HG02610 (cell line): ENCODE measurements around the gene EIF2B2.

Experiments
- ATAC-seq: cut with Tn5 transposase; IDR thresholded peaks from one replicate; pipeline ENCODE4 v1.9.1; 2021; ENCODE audit warnings: mild to moderate bottlenecking, moderate library complexity; ENCODE audit not compliant: unreplicated experiment

The EIF2B2 gene

DNA sequence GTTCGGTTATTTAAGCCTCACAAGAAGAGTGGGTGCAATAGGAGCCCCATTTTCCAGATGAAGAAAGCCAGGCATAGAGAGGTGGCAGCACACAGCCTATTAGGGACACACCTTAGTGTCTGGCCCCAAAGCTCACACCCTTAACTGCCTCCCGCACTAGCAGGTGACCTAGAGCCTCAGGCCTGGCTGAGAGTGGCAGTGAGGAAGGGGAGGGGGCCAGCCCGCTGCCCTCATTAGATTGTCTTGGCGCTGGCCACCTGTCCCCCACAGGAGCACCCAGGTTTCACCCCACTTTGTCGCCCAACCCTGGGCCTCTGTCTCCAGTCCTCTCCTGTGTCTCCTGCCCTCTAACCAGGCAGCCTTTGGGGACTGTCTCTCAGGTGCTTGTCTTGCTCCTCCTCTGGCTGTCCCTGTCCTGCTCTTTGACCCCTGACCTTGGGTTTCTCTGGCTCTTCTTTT is 28.8 kb upstream of the EIF2B2 start:
- ATAC-seq: no peak

DNA sequence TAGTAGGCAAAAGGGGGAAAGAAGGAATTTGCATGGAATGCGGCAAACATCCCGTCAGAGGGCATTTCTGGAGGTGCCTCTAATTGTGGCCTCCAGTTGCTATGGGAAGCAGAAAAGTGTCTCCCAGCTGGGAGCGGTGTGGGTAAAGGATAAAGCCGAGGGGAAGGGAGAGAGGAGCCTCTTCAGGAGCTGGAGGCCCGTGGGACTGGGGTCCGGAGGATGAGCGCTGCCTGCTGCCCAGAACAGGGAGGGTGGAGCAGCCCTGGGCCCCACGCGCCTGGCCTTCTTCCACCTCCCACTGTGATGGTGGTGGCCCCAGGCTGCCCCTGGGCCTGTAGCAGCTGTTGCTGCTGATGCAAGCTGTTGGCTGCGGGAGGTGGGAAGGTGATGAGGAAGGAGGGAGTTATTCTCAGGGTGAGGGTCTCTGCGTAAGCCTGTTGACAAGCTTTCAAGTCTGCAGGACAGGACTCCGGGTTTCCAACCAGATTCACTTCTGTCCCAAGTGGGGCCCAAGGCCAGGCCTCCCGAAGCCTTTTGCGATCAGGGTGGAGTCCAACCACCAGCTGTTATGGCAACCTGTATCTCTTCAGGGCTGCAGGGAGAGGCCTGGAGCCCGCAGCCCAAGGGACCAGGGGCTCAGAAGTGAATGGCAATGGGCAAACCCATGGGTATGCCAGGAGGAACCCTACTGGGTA is 28.2 kb upstream of the EIF2B2 start:
- ATAC-seq: no peak

DNA sequence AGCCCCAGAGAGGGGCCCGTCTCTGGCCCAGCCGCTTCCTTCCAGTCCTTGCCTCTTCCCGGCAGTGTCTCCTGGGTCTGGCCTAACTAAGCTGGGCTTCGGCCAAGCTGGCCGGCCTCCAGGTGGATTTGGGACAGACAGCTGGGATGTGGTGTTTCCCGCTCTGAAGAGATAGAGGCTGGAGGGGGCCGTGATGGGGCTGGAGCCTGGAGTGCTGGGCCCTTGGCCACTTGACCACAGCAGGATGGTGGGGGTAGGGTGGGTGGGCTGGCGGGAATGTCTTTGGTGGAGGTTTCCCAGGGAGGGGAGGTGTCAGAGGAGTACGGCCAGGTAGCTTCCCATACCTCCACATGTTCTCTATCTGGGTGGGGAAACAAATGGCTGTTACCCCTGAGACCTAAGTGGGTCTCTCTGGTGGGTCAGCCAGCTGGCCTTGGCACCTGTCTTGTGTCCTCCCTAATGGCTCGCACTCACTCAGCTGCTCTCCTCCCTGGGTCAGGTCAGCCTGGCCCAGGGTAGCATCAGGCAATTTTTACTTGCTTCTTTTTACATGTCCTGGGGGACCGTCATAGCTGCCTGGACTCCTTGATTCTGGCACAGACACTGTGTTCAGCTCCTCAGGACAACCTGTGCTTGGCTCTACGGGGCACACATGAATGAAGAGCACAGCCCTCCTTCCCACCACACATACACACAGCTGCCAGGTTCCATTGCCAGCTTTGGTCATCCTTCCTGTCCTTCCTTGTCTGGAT is 27.5 kb upstream of the EIF2B2 start:
- ATAC-seq: no peak

DNA sequence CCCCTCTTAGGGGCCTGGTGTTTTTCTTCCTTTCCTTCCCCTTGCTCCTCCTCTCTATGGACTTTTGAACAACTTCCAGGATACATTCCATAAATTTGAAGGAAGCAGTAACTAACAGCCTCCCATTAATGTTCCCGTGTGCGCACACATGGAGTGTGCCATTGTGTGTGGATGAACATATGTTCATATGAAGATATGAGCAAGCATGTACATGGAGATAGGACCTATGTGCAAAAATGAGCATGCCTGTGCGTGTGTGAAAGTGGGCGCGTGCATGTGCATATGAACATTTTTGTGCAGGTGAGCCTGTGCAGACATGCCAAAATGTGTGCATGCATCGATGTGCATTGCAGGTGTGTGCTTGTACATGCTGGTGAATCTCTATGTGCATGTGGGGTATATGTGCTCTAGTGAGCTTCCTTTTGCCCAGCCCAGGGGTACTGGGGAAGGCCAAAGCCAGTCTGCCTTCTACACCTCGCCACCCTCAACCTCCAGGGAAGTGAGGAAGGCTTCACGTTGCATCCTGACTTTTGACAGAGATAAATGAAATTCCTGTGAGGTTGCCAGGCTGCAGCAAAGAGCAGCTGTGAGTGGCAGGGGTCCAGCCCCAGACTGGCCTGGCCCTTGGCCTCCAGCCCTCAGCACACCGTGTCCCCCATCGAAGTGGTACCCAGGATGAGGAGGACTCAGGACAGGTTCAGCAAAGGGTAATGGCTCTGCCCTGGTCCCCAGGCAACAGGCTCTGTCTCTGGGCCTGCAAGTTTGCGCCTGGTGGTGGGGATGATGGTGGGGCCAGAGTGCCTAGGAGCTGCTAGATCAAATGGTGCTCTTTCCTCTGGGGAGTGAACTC is 26.2 kb upstream of the EIF2B2 start:
- no peak for ATAC-seq

DNA sequence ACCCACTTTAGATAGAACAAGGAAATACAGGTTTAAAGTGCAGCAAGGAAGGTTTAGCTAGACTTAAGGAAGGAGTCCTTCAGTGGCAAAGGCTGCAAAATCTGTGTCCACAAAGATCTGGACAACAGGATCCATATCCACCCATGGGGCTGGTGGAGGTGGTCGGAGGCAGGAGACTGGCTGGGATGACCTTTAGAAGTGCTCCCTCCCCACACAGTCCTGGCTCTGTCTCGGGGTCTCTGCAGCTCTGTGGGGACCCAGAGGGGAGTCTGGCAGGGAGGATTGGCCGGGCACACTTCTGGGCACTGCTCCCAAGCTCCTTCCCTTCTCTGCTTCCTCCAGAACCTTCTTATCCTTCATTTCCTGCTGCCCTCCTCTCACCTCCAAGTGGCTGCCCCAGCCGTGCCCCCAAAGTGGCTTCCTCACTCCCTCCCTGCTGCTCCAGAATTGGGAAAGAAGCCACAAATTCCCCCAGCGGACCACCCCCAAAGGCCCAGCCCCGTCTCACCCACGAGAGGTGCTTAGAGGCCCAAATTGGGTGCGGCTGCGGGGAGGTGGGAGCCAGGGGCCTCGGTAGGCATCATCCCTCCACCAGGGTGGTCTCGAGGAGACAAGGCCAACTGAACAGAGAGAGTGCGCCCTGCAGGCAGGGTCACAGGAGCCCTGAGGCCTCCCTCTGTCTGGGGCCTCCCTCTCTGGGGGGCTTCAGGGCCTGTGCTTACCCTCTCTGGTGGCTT is 25.4 kb upstream of the EIF2B2 start:
- no peak for ATAC-seq

DNA sequence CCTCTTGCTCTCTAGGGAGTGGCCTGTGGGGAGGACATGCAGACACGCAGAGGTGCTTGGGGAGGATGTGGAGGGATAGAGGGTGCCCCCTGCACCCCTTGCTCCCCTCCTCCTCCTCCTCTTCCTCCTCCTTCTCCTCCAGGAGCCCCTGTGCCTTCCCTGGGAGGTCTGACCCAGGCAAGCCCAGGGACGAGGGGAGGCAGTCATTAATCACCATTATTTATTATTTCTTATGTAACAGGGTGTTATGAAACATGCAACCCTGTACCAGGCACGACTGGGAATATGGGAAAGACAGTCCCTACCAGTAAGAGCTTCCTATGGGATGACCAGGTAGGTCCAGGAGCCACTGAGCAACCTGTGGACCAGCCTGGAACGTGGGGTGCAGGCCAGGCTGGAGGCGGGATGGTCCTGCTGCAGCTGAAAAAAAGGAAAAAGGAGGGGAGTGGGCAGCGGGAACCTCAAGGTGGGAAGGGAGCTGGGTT is 24.8 kb upstream of the EIF2B2 start:
- no peak for ATAC-seq

DNA sequence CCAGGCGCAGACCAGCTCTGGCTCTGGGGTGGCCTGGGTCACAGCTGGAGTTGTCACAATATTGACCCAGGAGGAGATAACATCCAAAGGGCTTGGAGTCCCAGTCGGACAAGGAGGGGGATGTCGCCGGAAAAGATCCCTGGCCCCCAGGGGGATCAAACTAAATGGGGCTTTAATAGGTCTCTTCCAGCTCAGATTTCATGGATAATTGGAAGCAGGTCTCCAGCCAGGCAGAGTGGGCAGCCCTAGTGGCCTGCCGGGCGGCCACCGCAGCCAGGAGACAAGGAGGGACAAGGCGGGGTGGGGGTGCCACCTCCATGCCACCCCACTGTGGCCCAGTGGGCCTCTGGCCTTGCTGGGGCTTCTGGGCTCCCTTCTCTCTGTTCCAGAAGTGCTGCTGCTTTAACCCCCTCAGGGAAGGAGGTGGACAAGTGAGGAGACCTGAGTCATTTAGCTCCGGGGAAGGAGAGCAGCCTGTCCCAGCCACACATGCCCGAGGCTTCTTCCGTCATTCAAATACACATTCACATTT is 24.2 kb upstream of the EIF2B2 start:
- ATAC-seq: no peak

DNA sequence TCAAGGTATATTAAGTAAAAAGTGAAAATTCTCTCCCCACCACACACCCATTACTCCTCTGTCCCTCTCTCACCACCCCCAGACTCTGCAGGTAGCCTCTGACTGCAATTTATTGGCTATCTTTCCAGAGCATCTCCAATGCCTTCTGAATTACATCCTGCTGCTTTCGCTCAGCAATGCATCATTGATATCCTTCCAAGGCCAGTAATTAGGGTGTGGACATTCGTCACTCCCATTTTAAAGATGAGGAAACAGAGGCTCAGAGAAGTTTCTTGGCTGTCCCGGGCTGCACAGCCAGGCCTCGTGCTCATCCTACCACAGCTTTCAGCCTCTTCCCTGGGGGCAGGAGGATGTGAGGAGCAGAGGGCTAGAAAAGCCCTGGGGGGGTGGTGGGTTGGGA is 23.7 kb upstream of the EIF2B2 start:
- no peak for ATAC-seq

DNA sequence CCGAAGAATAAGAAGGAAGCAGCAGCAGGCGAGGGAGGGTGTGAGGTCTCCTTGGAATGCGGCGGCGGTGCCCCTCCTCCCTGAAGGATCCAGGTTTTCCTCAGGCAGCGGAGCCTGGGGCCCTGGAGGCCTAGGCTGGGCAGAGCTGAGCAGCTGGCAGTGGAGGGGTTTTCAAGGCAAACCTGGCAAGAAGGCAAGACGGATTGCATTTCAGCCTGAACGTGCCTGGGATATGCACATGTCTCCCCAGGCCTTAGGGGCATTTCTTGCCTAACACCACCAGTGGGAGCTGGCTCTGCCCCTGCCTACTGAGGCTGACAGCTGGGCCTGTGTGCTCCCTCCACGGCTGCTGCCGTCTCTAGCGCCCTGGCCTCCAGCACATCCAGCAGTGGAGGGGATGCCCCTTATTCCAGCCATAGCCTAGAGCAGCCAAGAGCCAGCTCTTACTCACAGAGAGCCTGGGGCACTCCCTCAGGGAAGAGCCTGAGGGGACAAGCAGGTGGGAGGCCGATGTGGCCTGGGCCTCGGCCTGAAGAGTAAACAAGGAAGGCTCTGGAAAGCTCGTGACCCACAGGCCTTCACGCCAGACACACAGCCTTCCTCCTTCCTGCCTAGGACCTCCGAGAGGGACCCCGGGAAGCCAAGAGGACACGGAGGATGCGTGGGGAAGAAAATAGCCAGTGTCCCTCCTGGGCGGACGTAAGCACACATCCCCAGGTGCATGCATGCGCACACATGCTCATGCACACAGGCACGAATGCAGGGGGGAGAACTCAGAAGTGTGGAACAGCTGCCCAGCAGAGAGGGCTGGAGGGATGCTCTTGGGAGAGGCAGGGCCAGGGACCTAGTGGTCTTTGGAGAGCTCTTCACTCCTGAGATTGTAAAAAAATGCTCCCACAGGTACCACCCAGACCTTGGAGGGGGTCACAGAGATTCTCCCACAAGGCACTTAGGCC is 23.0 kb upstream of the EIF2B2 start:
- ATAC-seq: no peak

DNA sequence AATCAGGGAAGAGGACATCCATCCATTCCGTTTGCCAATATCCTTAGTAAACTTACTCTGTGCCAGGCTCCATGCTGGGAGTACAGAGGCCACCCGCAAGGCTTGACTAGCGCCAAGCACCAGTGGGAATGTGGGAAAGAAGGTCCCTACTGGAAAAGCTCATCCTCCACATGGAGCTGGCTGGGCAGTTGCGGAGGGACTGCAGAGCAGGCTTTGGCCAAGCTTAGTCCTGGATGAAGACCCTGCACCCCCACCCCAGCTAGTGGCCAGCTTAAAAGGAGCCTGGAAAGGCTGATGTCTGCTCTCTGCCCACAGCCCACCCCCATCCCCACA is 22.4 kb upstream of the EIF2B2 start:
- no peak for ATAC-seq

DNA sequence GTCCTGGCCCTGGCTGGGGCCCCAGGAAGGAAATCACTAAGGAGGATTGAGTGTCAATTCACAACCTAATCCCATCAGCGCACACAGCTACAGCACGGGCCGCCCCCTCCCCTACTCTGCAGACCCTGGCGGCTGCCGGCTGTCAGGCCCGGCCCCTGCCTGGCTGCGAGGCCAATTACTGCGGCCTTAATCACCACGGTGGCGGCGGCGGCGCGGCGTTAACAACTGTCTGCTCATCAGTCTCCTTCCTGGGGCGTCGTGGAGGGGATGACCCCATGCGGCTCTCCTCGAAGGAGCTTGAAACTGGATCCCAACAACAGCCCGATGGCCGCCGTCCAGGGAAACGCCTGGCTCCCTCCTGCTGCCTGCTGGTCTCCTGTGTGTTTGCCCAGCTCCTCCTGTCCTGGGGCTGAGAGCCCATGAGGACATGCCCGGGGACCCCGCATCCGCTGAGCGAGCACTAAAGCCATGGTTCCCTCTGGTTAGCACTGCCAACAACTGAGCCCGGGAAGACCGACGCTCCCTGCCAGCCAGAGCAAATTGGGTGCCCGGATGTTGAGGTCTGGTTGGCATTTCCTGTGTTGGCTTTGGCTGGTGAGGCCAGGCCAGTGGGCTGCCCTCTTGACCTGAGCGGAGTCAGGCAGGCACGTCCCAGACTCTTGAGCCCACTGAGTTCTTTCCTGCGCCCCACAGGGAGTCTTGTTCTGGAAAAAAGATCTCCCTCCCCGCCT is 21.8 kb upstream of the EIF2B2 start:
- ATAC-seq: no peak

DNA sequence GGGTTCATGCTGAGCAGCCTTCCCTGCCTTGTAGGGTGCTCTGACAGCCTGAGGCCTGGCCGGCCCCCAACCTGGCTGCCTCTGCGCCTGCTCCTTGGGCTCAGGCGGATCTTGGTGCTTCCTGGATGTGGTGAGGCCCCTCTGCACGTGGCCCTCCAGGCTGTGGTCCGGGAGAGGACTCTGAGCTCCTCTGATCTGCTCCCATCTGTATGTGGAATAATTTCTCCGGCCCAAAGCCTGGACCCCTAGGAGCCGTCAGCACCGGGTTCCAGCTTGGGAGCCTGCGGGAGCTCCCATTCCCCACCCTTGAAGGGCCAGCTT is 21.3 kb upstream of the EIF2B2 start:
- ATAC-seq: no peak

DNA sequence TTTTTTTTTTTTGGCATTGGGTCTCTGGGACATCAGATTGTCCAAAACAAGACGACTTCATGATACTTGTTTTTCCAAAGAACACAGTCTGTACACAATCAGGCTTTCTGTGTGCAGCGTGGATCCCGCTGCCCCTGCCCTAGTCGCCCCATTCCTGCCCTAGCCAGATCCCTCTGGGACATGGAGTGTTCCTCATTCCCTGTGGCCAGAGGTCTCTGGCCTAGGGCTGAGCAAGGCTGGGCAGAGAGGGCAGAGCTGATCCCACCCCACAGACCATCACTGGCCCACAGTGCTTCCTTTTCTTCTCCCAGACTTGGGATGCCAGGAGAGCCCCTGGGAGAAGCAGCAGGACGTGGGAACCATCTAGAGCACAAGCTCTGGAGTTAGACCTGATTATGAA is 20.9 kb upstream of the EIF2B2 start:
- no peak for ATAC-seq

DNA sequence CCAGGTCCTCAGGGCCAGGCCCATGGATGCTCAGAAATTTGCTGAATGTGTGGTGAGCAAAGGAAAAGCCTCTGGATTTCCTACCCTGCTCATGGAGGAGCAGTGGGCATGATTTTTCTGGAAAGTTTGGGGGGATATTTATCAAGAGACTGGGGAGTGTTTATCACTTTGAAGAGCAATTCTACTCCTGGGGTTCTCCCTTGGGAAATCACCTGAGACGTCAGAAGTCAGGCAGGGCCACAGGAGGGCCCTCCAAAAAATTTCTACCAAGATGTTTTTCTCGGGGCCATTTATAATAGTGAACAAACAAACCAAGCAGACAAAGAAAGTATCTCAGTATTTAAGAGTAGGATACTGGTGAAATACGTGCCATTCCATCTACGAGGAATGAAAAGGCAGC is 20.1 kb upstream of the EIF2B2 start:
- ATAC-seq: no peak

DNA sequence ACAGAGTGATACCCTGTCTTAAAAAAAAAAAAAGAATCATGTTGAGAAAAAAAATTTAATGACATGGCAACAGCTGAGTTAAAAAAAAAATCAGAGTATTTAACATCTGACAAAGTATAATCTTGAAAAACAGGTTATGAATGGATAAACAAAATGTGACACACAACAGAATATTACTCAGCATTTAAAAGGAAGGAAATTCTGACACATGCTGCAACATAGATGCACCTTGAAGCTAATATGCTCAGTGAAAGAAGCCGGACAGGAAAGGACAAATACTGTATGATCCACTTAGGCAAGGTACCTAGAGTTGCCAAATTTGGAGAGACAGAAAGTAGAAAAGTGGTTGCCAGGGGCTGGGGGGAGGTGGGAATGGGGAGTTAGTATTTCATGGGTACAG is 19.4 kb upstream of the EIF2B2 start:
- ATAC-seq: no peak

DNA sequence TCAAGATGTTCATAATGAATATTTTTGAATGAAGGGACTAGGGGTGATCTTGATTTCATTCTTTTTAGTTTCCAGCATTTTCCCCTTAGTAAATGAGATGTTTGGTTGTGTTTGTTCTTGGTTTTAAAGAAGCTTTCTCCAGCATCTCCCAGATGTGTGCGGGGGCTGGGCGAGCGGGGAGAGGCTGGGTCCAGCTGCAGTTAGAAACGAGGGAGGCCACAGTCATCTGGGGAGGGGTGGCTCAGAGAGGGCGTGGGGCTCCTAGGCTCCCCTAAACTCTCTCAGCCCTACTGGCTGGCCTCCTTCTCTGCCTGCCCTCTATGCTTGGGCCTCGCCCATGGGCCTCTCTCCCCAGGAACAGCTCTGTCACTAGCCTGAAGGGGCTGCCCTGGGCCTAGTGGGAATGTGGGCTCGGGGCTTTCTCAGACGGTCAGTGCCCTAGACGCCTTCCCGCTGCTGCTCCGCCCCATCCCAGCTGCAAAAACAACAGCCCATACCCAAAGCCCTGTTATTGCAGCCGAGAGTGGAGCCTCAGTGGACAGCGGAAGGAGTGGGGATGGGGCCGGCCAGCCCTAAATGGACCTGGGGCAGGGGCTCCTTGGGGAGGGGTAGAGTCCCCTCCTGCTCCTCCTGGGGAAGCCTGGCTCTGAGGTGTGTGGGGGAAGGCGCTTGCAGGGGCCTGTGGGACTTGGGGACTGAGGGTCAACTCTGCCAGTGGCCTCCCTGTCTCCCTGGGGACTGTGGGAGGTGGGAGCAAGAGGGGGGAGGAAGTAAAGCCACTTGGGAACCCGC is 18.3 kb upstream of the EIF2B2 start:
- ATAC-seq: no peak

DNA sequence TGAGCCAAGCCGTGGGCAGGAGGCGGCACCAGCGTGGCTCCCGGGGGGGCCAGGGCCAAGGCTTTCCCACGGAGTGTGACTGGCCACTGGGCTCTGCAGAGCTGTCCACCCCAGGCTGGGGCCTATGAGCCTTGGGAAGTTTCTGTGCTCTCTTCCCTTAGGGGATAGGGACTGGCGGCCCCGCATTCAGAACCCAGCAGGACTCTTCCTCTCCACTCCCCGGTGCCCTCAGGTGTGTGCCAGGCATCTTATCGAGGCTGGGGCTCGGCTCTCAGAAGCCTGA is 17.8 kb upstream of the EIF2B2 start:
- no peak for ATAC-seq

DNA sequence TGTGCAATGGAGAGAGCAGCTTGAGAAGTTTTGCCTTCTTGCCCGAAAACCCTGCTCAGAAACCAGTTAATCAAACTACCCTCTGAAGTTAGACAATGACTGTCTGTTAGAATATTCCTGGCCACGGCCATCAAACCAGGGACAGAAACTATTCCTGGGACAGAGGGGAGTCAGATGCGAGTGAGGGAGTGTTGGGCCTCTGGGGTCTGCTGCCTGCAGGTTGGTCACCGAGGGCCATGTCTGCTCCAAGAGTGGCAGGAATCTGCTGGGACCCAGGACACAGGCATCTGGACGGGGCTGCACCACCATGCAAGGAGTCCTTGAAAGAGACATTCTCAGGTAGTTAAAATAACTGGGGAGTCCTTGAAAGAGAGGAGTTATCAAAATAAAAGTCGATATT is 16.9 kb upstream of the EIF2B2 start:
- no peak for ATAC-seq

DNA sequence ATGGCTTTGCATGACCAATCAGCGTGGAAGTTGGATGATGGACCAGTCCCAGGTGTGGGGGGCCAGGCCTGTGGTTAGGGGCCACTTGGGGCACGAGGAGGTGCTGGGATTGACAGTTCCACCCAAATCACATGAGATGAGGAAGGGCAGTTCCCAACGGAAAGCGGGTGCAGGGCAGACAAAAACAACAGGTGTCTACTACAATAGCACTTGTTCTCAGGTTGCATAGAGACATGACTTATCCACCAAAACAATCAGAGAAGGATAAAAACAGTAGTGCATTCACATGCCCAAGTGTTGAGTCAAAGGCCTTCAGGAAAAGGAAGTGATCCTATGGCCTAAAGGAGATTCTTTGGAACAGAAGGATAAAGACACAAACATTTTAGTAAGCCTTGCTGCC is 14.6 kb upstream of the EIF2B2 start:
- no peak for ATAC-seq
